Activated T-helper 17 cell treated with anti-CD3 and anti-CD28 coated beads, Interleukin-2, amount 50 U/mL, for 72 hours (primary cell): ENCODE results near the gene LRRC71. TPM values are rescaled to one million over a fixed set of nuclear protein-coding genes. Genes with fewer than 3 reads are reported as not detected.

ENCODE experiments used
- ATAC-seq: fragments of 150-1000 bp; cut with Tn5 transposase; replicated peaks from 2 replicates; pipeline ENCODE4 v1.10.0; 2021; ENCODE audit warnings: mild to moderate bottlenecking, moderate library complexity
- H3K27ac Mint-ChIP-seq: one replicate; pipeline ENCODE4 v1.8.0; 2022; ENCODE audit warnings: mixed read lengths
- H3K27me3 Mint-ChIP-seq: one replicate; pipeline ENCODE4 v1.8.0; 2022; ENCODE audit warnings: mixed read lengths
- H3K36me3 Mint-ChIP-seq: one replicate; pipeline ENCODE4 v1.8.0; 2022; ENCODE audit warnings: low read depth, mild to moderate bottlenecking, mixed read lengths
- H3K4me1 Mint-ChIP-seq: one replicate; pipeline ENCODE4 v1.8.0; 2022; ENCODE audit warnings: mixed read lengths
- H3K4me3 Mint-ChIP-seq: one replicate; pipeline ENCODE4 v1.8.0; 2022; ENCODE audit warnings: mild to moderate bottlenecking, mixed read lengths
- H3K9me3 Mint-ChIP-seq: one replicate; pipeline ENCODE4 v1.8.0; 2022; ENCODE audit warnings: mixed read lengths
- total RNA-seq, 2 donors: library from RNA; stranded (reverse); gene quantifications; one replicate each; pipeline ENCODE4 v1.2.3, GENCODE V29; 2022

Gene LRRC71
- total RNA-seq, 2 donors from 2014 or later: not detected

DNA sequence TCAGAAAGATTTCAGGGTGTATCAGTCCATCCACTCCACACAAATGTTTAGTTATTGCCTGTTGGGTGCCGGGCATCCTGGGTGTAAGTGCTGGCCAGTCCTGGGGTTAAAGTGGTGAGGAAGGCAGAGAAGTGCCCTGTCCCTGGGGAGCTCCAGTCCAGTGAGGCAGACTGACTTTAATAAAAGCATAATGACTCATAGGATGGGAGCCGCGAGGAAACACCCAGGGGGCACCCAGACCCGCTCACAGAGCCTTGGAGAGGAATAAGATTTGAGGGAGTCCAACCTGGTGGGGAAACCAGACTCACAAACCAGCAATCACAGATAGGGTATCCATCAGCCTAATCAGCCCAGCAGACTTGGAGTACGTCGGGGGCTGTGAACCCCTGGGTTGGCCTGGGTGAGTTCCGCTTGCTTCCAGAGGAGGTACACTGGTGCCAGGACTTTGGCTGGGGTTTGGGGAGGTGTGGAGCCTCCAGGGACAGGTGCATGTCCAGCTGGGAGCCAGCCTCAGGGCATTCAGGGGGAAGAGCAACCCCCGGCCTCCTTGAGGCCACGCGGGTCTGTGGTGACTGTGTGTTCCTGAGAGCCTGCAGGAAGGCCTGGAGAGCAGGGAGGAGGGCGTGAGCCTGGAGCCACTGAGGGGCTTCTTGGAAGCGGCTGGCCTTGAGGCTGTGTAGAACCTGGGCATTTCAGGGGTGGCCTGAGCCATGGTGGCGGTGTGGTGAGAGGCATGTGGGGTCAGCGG, 23.2 kb upstream of the LRRC71 start:
- Mint-ChIP-seq H3K27me3 (peaks cover 31% of the 10 kb centered on the region), H3K4me3 (no peak overlapping the region), H3K27ac (no peak overlapping the region), H3K36me3 (no peaks in the 10 kb centered on the region), H3K4me1 (peaks cover 7% of the 10 kb centered on the region), H3K9me3 (no peaks in the 10 kb centered on the region)
- no peak for ATAC-seq

DNA sequence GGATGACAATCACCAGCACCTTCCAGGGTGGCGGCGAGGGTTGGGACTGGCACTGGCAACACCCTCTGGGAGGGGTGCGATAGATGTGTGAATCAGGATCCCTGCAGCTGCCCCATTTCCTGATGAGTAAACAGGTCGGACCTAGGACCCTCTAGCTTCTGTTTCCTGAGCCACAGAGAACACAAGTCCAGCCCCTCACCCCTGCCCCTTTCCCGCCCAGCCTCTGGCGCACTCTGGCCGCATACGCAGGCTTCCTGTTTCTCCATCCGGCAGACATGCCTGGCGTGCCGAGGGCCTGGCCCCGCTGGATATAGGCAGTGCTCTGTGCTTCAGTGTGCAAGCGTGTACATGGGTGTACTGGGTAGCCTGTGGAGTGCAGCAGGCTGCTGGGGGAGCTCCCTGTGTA, 22.3 kb upstream of the LRRC71 start:
- H3K4me1 Mint-ChIP-seq: peaks cover 7% of the 10 kb centered on the region
- H3K27ac Mint-ChIP-seq: no peak overlapping the region
- no peaks in the 10 kb centered on the region for H3K36me3 Mint-ChIP-seq
- no peak overlapping the region for H3K4me3 Mint-ChIP-seq
- H3K27me3 Mint-ChIP-seq: peaks cover 32% of the 10 kb centered on the region
- peak; percentile 18 for ATAC-seq
- H3K9me3 Mint-ChIP-seq: no peaks in the 10 kb centered on the region

DNA sequence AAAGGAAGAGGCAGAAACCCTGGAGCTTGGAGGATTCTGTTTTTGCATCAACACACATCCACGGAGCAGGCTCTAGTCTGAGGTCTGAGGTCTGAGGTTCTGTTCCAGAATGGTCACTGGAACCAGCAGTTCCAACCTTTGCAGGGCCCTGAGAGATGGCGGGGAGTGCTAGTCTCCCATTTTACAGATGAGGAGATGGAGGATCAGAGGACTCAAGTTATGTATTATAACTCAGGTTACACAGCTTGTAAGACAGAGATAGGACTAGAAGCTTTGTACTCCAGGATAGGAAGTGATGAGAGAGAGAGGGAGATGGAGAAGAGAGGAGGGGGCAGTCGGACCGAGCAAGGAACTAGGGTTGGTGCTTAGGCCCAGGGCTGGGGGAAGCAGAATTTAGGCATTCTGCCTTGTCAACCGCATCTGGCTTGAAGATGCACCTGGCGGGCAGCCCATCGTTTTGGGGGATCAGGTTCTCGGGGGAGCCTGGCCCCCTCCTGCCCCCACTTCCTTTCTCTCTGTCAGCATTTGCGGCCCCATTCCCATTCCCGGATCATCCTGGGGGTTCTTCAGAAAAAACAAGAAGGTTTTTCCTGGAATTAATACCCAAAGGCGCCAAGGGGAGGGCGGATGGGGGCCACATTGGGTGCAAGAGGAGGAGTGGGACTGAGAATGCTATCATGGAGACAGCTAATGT, 21.3 kb upstream of the LRRC71 start:
- Mint-ChIP-seq H3K27ac (no peak overlapping the region), H3K36me3 (no peaks in the 10 kb centered on the region), H3K4me3 (no peak overlapping the region), H3K27me3 (peaks cover 32% of the 10 kb centered on the region), H3K4me1 (peaks cover 7% of the 10 kb centered on the region), H3K9me3 (no peaks in the 10 kb centered on the region)
- ATAC-seq: no peak

- Mint-ChIP-seq H3K36me3 (no peaks in the 10 kb centered on the region), H3K27me3 (peaks cover 29% of the 10 kb centered on the region), H3K27ac (no peak overlapping the region), H3K4me1 (peaks cover 7% of the 10 kb centered on the region), H3K9me3 (no peaks in the 10 kb centered on the region), H3K4me3 (no peak overlapping the region)
- no peak for ATAC-seq
Measured at GRCh38 chr1:156899956-156900718, 20.3 kb upstream of the LRRC71 start.

GRCh38 chr1:156900896-156901589, 19.4 kb upstream of the LRRC71 start:
- ATAC-seq: no peak
- Mint-ChIP-seq H3K27me3 (peaks cover 30% of the 10 kb centered on the region), H3K27ac (no peak overlapping the region), H3K4me3 (no peak overlapping the region), H3K36me3 (no peaks in the 10 kb centered on the region), H3K4me1 (peaks cover 7% of the 10 kb centered on the region), H3K9me3 (no peaks in the 10 kb centered on the region)

GRCh38 chr1:156901590-156901900, 18.9 kb upstream of the LRRC71 start:
- no peak overlapping the region for H3K27ac Mint-ChIP-seq
- H3K36me3 Mint-ChIP-seq: no peaks in the 10 kb centered on the region
- peaks cover 30% of the 10 kb centered on the region for H3K27me3 Mint-ChIP-seq
- no peak overlapping the region for H3K4me3 Mint-ChIP-seq
- no peak for ATAC-seq
- H3K9me3 Mint-ChIP-seq: no peaks in the 10 kb centered on the region
- peaks cover 7% of the 10 kb centered on the region for H3K4me1 Mint-ChIP-seq

DNA sequence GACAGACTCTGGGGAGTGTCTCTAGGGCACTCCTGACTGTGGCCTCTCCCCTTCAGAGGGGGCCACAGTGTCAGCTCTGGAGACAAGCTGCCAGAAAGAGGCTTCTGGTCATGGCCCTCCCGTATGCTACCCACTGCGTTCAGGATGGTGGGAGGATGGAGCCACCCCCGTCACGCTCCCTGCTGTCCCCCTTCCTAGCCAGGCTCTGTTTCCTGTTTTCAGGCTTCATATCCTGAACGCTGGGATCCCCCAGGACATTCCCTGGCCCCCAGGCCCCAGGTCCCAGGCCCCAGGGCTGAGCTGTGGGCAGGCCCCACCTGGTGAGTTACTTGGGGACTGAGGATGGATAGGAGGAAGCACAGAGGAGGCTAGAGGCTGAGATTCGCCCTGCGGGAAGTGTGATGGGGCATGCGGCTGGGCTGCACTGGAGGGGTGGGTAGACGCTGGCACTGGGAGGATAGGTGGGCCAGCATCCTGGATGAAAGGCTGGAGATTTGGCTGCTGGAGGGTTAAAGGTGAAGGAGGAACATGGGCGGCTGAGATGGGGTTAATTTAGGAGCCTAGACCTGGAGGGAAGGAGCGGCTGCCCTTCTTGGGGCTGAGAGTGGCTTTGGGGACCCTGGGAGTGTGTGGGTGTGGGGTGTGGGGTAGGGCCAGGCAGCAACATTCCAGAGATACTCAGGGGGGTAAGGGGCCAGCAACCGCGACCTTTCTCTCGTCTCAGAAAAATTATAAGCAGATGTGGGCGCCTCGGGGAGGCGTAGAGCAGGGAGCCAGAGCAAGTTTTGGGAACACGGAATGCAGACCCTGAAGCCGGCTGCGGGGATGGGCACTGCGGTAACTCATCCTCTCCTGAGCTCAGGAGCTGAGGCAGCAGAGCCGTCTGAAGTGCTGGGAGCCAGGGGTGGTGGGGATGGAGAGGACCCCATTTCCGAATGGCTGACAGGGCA, 18.2 kb upstream of the LRRC71 start:
- H3K27ac Mint-ChIP-seq: no peak overlapping the region
- H3K36me3 Mint-ChIP-seq: no peaks in the 10 kb centered on the region
- H3K9me3 Mint-ChIP-seq: no peaks in the 10 kb centered on the region
- H3K27me3 Mint-ChIP-seq: peaks cover 32% of the 10 kb centered on the region
- H3K4me3 Mint-ChIP-seq: no peak overlapping the region
- peaks cover 7% of the 10 kb centered on the region for H3K4me1 Mint-ChIP-seq
- ATAC-seq: no peak

GRCh38 chr1:156903328-156904091, 16.9 kb upstream of the LRRC71 start:
- no peak overlapping the region for H3K4me3 Mint-ChIP-seq
- peaks cover 4% of the 10 kb centered on the region for H3K4me1 Mint-ChIP-seq
- no peaks in the 10 kb centered on the region for H3K9me3 Mint-ChIP-seq
- H3K27ac Mint-ChIP-seq: no peak overlapping the region
- no peak for ATAC-seq
- peaks cover 26% of the 10 kb centered on the region for H3K27me3 Mint-ChIP-seq
- no peaks in the 10 kb centered on the region for H3K36me3 Mint-ChIP-seq

DNA sequence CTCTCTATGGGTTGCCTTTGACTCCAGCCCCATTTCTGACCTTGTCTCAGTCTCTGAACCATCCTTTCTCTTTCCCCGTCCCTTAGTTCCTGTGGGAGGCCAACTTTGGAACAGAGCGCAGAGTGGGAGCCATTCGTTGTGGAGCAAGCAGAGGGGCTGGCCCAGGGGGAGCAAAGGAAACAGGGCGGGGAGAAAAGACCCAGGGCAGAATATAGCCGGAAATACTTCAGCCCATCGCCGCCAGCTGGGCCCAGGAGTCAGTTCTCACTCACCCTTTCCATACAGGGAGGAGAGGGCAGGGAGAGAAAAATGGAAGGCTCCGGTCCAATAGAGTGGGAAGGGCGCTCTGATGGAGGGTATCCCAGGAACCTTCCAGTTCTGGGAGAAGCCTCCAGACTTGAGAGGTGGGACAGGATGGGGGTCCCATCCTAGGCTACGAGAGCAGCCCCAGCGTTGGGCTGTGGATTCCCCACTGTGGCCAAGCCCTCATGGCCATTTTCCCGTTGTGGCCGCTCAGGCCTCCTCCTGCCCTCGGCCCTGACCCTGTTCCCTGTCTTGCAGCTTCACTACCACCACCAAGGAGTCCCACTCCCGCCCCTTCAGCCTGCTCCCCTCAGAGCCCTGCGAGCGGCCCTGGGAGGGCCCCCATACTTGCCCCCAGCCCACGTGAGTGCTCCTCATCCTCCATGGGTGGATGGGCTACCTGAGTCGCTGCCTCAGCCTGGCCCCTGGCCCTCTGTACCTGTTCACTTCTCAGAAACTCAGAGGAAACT, 16.1 kb upstream of the LRRC71 start:
- no peaks in the 10 kb centered on the region for H3K9me3 Mint-ChIP-seq
- H3K27me3 Mint-ChIP-seq: peaks cover 22% of the 10 kb centered on the region
- ATAC-seq: no peak
- no peaks in the 10 kb centered on the region for H3K36me3 Mint-ChIP-seq
- H3K4me1 Mint-ChIP-seq: no peaks in the 10 kb centered on the region
- H3K27ac Mint-ChIP-seq: no peak overlapping the region
- H3K4me3 Mint-ChIP-seq: no peak overlapping the region

- no peak for ATAC-seq
- no peaks in the 10 kb centered on the region for H3K4me1 Mint-ChIP-seq
Measured at GRCh38 chr1:156905176-156905575, 15.3 kb upstream of the LRRC71 start.

DNA sequence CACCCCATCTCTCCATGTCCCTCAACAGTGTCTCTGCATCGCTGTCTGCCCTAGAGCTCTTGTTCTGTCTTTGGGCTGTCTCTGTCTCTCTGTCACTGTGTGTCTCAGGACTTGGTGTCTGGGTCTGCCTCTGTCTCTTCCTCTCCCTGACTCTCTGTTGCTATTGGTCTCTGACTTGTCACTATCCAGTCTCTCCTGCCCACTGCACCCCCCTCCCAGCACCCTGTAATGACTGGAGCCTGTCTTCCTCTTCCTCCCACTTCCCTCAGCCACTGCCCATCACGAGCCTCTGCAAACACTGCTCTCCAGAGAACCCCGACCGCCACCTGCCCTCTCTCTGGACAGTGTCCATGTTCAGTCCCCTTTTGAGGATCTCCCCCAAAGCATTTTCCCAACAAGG, 14.8 kb upstream of the LRRC71 start:
- Mint-ChIP-seq H3K4me3 (no peak overlapping the region), H3K27me3 (peaks cover 25% of the 10 kb centered on the region), H3K4me1 (no peaks in the 10 kb centered on the region), H3K27ac (no peak overlapping the region), H3K9me3 (no peaks in the 10 kb centered on the region), H3K36me3 (no peaks in the 10 kb centered on the region)
- no peak for ATAC-seq

More at GRCh38 chr1:156905176-156905575, 15.3 kb upstream of the LRRC71 start:
- Mint-ChIP-seq H3K9me3 (no peaks in the 10 kb centered on the region), H3K36me3 (no peaks in the 10 kb centered on the region), H3K4me3 (no peak overlapping the region), H3K27ac (no peak overlapping the region), H3K27me3 (peaks cover 22% of the 10 kb centered on the region)

DNA sequence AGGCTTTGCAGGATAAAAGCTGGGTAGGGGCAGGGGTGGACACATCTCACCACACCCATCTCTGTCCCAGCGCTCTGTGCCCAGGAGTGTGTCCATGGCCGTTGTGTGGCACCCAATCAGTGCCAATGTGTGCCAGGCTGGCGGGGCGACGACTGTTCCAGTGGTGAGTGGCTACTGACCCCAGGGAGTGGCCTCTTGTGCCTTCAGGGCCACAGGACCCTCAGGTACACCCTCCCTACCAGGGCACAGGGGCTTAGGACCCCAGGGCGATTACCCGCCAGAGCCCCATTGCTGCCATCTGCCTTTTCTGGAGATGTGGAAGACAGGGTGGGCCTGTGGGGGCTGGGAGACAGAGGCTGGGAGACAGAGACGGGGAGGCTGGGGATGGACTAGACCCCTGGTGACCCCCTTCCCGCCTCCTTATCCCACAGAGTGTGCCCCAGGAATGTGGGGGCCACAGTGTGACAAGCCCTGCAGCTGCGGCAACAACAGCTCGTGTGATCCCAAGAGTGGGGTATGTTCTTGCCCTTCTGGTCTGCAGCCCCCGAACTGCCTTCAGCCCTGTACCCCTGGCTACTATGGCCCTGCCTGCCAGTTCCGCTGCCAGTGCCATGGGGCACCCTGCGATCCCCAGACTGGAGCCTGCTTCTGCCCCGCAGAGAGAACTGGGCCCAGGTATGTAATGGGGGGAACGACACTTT, 14.1 kb upstream of the LRRC71 start:
- Mint-ChIP-seq H3K9me3 (no peaks in the 10 kb centered on the region), H3K4me1 (no peaks in the 10 kb centered on the region), H3K27me3 (peaks cover 25% of the 10 kb centered on the region), H3K27ac (peak overlapping the region; percentile 70), H3K36me3 (no peaks in the 10 kb centered on the region), H3K4me3 (no peak overlapping the region)
- ATAC-seq: no peak
